GM11168 (cell line): Measurements from ENCODE around the gene SH3RF3.

Experiments
- in situ Hi-C: fragments of 300-500 bp; cut with MboI; formaldehyde crosslinking; loops from one replicate; pipeline ENCODE4 v1.12.0; 2022; ENCODE audit warnings: low sequenced_read_pairs; ENCODE audit not compliant: unreplicated experiment

The SH3RF3 gene

DNA sequence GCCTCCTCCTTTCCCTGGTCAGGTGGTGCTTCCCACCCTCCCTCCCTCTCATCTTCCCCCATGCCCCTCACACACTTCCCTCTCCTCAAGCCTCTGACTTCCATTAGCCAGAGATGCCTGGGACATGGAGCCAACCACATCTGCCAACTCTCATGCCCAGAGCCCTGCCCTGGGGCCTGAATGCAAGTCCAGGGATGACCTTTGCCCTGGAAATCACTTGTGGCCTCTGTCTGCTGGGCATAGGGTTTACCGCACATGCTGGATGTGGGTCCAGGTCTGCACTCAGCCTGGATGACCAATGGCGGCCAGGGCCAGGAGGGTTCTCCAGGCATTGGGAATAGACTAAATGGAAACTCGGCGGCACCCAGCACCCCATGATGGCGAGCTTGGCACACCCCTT, 385.9 kb downstream of the SH3RF3 start:
- in situ Hi-C loops = loop anchor here (25.0 kb wide), 1 partner anchor 378 kb away; the partner anchor contains the start of gene SH3RF3

DNA sequence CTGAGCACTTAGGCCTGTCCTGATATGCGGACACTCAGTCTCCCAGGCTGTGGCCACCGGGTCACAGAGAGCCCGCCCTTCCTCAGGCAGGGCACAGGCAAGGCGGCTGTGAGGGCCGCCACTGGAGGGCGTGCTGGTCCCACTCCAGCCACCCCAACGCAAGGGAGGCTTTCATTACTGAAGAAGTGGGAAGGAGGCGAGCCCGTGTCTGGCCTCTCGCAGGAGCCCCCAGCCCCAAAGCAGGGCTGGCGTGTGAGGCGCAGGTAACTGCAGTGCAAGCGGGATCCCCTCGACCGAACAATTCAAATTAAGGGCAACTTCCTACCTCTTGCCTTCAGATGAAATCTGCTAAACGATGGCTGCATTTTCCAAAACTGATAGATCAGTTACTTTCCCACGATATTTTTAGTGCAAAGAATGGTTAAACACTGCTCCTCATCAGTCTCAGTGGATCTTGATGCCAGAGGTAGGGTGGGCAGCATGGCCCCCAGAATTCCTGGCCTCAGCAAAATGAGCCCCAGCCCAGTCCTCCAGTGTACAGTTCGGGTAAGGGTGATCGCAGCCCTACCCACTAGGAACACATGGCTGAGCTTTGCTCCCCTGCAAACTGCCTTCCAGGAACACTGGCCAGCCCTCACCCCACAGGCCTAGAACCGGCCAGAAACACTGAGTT, 387.6 kb downstream of the SH3RF3 start:
- in situ Hi-C loops = loop anchor here (25.0 kb wide), 1 partner anchor 379 kb away; the partner anchor contains the start of gene SH3RF3

DNA sequence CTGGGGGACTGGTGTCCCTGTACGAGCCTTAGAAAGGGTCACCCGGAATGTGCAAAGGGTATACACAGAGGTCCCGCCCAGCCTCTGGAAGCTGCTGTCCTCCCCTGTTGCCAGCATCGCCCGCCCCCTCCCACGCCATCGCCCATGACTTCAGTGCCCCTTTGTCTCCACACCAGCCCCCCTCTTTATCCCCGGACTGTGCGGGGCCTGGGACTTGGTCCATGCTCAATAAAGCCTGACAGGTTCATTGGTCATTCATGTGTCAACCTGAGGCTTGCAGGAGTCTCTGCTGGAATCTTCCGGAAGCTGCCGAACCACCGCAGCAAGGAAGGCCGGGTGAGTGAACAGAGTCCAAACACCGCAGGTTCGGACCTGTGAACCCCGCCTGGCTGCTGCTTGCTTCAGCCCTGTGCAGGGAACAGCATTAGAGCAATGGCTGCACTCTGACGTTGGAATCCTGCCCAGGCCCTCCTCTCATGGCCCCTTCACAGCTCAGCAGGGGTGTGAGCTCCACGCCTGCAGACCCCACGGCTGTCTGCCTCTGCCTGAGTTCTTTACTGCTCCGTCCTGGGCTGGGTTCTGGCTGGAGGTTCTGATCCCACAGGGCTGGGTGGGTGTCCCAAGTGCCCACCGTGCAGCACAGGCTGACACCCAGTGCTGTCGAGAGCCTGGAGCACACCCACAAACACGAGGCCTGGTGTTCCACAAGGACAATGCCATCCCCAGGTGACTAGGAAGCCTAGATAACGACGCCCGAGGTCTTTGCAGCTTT, 388.3 kb downstream of the SH3RF3 start:
- in situ Hi-C loops = loop anchor here (25.0 kb wide), 1 partner anchor 380 kb away; the partner anchor contains the start of gene SH3RF3

DNA sequence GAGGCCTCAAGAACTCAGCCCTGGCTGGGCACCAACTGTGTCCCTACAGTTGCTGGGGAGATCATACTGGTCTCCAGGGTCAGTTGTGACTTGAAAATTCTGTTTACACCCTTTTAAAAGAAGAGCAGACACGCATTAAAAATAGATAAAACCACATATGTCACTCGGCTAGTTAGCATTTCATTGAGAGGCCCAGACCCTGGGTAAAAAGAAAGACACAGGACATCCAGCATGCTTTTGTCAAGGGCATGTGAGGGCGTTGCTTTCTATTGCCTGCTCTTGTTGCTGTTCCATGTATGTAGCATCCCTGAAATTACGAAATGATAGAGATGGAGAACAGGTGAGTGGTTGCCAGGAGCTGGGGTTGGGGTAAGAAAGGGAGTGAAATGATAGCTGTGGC, 390.5 kb downstream of the SH3RF3 start:
- in situ Hi-C loops = loop anchor here (25.0 kb wide), 1 partner anchor 382 kb away; the partner anchor contains the start of gene SH3RF3

DNA sequence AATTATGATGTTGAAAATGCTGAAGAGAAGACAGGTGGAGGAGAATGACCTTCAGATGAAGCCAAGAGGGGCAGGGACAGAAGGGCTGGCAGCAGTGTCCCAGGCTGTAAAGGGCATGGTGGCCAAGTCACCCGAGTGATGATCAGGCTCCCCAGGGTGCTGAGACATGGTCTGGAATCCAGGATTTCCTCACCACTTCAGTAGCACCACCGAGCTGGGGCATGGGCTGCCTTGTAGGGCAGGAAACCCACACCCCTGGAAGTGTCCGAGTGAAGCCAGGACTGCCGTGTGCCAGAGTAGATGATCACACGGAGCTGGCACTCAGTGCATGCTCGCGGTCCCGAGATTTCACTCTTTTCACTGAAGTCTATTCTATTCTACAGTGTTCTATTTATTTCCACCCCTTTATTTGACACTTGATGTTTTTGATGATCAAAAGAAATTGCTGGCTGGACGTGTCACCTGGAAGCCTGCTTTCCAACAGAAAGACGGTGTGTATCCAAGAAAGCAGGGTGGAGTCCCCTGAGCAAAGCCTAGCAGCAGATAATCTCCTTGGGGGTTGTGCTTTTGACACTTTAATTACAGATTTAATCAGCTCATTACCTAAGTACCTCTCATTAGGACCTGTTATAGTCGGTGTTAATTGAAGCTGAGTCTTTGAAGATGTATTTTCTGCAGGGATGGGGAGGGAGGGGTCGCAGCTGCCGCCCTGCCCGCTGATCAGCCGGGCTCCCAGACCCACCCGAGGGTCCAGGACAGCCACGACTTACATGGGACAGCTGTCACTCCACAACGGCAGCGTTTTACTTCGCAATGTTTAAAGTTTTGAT, 392.4 kb downstream of the SH3RF3 start:
- in situ Hi-C loops = loop anchor here (25.0 kb wide), 1 partner anchor 384 kb away; the partner anchor contains the start of gene SH3RF3

DNA sequence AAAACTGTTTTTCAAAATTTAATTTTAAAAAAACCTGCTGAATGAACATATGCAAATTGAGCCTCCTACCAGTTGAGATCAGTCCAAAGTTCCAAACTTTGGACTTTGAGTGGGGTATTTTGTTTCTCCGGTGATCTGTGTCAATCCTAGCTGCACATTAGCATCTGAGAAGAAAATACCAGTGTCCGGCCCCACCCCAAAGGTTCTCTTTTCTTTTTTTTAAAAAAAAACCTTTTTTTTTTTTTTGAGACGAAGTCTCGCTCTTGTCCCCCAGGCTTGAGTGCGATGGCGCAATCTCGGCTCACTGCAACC, 393.0 kb downstream of the SH3RF3 start:
- in situ Hi-C loops = loop anchor here (25.0 kb wide), 1 partner anchor 385 kb away; the partner anchor contains the start of gene SH3RF3

DNA sequence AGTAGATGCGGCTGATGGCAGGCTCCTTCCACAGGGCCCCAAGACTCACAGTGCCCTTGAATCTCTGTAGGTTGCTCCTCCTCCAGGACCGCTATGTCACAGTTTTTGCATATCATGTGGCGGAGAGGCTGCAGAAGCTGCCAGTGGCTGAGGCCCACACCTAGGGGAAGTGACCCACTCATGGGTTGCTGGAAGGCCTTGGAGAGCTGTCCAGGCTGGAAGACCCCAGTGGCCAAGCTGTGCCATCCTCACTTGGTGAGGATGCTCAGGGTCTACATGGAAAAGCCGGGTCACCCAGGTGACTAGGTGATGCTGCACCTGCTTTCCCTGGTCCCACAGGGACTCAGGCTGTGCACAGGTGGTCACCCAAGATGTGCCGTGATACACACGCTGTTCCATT, 394.1 kb downstream of the SH3RF3 start:
- in situ Hi-C loops = loop anchor here (25.0 kb wide), 1 partner anchor 386 kb away; the partner anchor contains the start of gene SH3RF3

DNA sequence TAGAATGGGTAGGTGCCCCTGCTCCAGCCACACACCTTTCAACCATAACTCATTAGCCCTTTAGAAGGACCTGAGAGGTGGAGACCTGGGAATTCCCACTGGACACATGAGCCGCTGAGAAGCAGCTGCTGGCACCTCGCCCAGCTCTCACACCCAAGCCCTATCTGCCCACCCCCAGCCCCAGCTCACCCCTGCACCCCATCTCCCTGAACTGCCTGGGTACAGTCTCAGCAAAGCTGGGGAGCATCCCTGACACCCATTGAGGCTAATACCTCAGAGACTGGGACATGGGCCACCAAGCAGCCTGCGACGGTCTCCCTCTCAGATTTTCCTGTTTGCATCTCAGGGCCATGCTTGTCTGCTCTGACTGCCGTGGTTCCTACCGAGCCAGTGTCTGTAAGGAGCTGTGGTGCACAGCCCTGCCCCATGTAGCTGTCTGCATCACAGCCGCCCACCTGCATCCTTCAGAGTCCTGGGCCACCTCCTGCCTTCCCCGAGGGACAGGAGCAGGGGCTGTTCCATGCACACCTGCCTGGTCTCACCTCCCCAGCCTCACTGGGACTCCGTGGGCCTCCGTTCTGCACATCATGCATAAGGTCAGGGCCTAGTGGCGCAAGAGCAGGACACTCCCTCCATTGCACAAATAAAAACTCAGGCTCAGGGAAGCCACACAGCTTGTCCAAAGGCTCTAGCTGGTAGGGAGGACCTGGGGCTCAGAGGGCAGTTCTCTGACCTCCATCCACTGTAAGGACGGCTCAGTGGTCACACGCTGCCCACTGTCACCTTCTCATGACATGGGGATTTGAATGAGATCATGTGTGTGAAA, 394.7 kb downstream of the SH3RF3 start:
- in situ Hi-C loops = loop anchor here (25.0 kb wide), 1 partner anchor 386 kb away; the partner anchor contains the start of gene SH3RF3

DNA sequence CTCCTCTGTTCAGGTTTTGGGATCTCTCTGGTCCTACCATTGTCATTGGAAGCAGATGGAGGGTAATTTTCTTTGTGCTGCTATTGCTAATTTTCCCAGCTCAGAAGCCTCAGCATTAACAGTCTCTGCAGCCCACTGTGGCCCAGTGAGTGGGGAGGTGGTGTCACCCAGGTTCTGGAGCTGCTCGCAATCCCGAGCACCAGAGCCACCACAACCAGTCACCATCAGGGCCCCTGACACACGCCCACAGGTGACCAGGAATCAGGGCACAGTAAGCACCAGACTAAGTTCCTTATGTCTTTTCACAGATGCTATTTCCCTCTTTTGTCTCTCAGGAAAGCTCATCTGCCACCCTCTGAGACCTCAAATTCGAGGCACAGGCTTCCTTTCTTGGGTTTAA, 396.8 kb downstream of the SH3RF3 start:
- in situ Hi-C loops = no loop called here

DNA sequence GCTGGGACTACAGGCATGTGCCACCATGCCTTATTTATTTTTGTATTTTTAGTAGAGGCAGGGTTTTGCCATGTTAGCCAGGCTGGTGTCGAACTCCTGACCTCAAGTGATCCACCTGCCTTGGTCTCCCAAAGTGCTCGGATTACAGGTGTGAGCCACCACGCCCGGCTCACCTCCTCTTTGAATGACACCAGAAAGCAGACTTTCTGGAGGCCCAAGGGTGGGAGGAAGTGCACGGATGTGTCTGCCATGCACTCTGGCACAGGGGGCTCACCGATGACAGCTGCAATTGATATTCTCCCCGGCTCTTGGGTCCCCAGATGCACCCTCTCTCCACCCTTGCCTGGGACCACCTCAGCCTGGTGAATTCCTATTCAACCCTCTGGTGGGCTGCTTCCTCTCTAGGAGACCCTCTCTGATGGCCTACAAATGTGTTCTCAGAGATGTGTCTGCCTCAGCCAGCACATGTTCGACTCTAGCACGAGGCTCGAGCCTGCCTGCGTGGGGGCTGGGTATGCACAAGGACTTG, 397.5 kb downstream of the SH3RF3 start:
- in situ Hi-C loops = no loop called here

DNA sequence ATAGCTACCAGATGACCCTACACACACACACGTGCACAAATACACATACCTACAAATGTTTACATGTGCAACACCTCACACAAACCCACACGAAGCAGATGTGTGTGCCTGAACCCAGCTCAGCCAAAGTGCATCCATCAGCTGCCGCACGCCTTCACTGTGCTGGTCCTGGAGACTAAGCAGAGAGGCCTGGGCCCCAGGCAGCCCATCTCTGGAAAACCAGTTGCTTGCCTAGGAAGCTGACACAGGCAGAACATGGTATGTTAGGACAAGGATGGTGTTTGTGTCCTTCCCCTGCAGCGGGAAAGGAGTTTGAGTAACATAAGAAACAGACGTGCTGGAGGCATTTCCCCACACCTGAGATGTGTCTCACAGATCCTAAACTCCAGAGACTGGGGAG, 398.1 kb downstream of the SH3RF3 start:
- in situ Hi-C loops = no loop called here

DNA sequence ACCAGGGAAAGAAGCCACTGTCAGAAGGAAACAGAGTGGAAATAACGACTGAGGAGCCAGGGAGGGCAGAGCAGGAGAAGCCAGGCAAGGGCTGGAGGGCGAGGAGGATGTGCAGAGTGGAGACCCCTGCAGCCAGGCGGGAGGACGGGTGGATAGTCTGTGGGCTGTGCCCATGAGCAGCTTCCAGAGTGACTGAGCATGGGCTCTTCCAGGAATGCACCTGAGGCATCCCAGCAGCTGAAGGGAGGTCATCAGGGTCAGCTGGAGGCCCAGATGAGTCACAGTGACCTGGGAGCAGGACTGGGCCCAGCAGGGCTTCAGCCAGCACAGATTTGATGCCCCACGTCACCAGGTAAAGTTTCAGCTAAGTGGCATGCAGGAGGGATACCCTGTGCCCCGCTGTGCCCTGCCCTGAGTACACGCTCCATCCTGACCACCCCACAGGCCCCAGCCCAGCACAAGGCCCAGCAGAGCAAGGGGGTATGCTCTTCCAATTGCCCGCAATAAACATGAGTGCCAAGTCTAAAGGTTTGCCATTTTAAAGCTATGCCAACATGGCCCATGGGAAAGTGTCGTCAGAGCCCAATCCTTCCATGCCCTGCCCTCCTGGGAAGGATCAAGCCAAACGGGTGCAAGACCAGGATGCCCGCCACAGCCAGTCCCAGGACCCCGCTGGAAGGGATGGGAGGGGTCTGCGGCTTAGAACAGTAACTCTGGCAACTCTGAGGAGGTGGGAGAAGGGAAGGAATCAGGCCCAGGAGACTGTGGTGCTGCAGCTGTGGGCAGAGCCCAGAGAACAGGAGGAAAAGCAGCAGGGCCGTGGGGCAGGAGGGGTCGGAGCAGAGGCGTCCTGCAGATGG, 399.1 kb downstream of the SH3RF3 start:
- in situ Hi-C loops = no loop called here

DNA sequence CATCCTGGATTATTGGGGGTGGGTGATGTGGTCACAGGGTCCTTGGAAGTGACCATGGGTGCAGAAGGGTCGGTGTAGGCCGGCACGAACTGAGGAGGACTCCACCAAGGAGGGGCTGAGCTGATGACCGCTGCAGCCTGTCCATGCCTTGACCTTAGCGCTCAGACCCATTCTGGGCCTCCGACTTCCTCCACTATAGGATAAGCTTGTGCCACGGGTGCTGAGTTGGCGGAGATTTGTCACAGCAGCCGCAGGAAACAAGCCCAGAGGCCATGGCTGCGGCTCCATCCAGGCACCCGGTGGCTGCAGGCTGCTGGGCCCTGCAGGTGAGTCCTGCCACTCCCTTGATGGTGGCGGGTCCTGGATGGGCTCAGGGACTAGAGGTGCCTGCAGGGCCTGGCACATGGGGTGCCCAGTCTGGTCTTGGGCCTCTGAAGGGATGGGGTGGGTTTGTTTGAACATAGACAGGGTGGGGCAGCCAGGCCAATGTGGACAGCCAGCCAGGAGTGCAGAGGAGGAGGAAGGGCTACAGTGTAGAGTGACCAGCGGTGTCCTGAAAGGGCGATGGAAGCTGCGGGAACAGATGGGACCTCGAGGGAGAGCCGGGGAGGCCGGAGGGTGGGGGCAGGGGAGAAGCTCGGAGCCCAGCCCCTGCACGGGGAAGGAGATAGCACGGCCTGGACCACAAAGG, 400.0 kb downstream of the SH3RF3 start:
- in situ Hi-C loops = no loop called here

DNA sequence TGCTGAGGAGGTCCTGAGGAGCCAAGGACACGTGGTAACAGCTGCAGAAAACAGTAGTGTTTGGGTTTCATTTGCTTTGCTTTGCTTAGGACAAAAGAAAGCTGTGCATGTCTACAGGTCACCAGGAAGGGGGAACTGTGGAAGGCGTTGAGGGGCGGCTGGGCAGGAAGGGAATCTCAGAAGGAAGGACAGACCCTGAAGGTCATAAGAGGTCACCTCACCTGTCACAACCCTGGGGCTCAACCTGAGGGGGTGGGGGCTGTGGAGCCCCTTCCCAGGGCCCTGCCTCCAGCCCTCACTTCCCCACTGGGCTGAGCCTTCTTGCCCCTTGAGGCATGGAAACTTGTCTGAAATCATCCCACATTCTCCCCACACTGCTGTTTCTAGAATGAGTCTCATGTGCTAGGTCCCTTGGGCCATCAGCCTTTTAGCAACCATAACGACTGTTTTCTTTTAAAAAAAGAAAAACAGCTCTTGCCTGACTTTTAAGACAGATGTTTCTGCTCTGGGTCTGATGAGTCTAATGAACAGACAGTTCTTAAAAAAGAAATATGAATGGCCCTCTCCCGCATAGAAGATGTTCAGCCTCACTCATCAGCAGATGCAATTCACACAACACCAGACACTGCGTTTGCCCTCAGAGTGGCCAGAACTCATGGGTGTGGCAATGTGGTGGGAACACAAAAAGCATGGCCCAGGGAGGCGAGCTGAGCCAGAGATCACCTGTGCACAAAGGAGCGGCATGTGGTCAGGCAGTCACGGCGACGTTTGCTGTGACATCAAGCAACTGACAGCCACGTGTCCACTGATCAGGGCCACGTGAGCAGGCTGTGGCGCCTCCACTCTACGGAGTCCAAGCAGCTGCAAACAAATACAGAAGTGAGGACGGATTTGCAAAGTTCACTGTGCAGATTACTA, 400.8 kb downstream of the SH3RF3 start:
- in situ Hi-C loops = no loop called here

DNA sequence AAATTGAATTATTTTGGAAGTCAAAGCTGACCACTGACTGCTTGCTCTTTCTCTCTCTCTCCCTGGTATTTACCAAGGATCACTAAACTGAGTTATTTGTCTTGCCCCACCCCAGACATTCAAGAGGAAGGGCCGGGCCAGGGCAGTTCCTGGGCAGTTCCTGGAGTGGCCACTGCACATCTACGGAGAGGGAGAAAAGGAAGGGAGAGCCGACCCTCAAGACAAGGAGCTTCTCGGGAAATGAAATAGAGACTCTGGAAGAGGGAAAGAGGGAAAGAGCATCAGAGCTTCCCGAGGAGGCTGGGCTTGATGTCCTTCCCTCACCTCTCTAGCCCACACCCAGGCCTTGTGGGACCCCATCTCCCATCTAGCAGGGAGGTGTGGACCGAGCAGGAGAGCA, 401.7 kb downstream of the SH3RF3 start:
- in situ Hi-C loops = no loop called here

DNA sequence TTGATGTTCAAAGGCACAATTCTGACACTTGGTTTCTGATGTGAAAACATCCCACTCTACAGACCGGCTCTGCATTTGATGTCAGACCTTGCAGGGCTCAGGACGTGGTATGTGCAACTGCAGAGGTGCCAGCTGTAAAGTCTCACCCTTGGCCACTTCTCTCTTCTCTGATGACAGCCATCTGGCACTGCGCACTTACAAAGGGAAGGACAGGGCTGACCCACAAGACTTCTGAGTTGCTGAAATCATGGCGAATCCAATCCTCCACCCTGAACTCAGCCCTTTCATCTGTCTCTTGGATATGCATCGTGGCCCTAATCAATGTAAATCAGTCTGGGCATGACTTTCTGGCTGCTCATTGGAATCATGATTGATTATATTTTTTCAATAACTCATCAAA, 402.2 kb downstream of the SH3RF3 start:
- in situ Hi-C loops = no loop called here
